Measurements from ENCODE around the gene SLC6A1.

The SLC6A1 gene

GRCh38 chr3:11071096-11071755, 78.7 kb downstream of the SLC6A1 start:
- Histone ChIP-seq H3K9me2 (ENCODE audit: low read depth, low read length) (no peaks in the 10 kb centered on the region), H3K9ac (ENCODE audit: low read length) (no peak overlapping the region), H3K9me3 (ENCODE audit: low read length) (no peaks in the 10 kb centered on the region), H4K20me1 (ENCODE audit: insufficient read depth, low read length) (no peaks in the 10 kb centered on the region), H3K36me3 (ENCODE audit: insufficient read depth, low read length) (no peaks in the 10 kb centered on the region), H2AFZ (ENCODE audit: low read length) (no peak overlapping the region), H3K4me1 (ENCODE audit: insufficient read depth, low read length, severe bottlenecking) (no peaks in the 10 kb centered on the region), H3K27ac (ENCODE audit: low read depth, low read length, poor library complexity, severe bottlenecking) (no peak overlapping the region), H3F3A (ENCODE audit: insufficient read depth, low read length) (no peaks in the 10 kb centered on the region), H3K27me3 (ENCODE audit: insufficient read depth, low read length) (0 out of 2 replicates have a peak, but pooled peaks cover 3% of the 10 kb centered on the region), H3K79me2 (ENCODE audit: insufficient read depth, low read length) (no peaks in the 10 kb centered on the region), H3K4me3 (ENCODE audit: low read depth, low read length, poor library complexity, severe bottlenecking) (no peak overlapping the region), H3K4me2 (ENCODE audit: low read length) (no peak overlapping the region)
- TF ChIP-seq, protein P1, sequence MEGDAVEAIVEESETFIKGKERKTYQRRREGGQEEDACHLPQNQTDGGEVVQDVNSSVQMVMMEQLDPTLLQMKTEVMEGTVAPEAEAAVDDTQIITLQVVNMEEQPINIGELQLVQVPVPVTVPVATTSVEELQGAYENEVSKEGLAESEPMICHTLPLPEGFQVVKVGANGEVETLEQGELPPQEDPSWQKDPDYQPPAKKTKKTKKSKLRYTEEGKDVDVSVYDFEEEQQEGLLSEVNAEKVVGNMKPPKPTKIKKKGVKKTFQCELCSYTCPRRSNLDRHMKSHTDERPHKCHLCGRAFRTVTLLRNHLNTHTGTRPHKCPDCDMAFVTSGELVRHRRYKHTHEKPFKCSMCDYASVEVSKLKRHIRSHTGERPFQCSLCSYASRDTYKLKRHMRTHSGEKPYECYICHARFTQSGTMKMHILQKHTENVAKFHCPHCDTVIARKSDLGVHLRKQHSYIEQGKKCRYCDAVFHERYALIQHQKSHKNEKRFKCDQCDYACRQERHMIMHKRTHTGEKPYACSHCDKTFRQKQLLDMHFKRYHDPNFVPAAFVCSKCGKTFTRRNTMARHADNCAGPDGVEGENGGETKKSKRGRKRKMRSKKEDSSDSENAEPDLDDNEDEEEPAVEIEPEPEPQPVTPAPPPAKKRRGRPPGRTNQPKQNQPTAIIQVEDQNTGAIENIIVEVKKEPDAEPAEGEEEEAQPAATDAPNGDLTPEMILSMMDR (IDR thresholded peaks at IDR 0.05; ENCODE audit: low read length): no peak
- TF ChIP-seq EZH2 (IDR thresholded peaks at IDR 0.05; ENCODE audit: borderline replicate concordance, low read length): no peak

- H3K27me3 ChIP-seq (ENCODE audit: insufficient read depth, low read length): 0 out of 2 replicates have a peak, but pooled peaks cover 3% of the 10 kb centered on the region
- no peaks in the 10 kb centered on the region for H3F3A ChIP-seq (ENCODE audit: insufficient read depth, low read length)
- H3K9me3 ChIP-seq (ENCODE audit: low read length): no peaks in the 10 kb centered on the region
- no peak for TF ChIP-seq EZH2 (IDR thresholded peaks at IDR 0.05; ENCODE audit: borderline replicate concordance, low read length)
- TF ChIP-seq, protein P1 (IDR thresholded peaks at IDR 0.05; ENCODE audit: low read length): no peak
- no peaks in the 10 kb centered on the region for H3K9me2 ChIP-seq (ENCODE audit: low read depth, low read length)
- H3K4me3 ChIP-seq (ENCODE audit: low read depth, low read length, poor library complexity, severe bottlenecking): no peak overlapping the region
- H3K79me2 ChIP-seq (ENCODE audit: insufficient read depth, low read length): no peaks in the 10 kb centered on the region
- H3K27ac ChIP-seq (ENCODE audit: low read depth, low read length, poor library complexity, severe bottlenecking): no peak overlapping the region
- H3K36me3 ChIP-seq (ENCODE audit: insufficient read depth, low read length): no peaks in the 10 kb centered on the region
- no peak overlapping the region for H2AFZ ChIP-seq (ENCODE audit: low read length)
- no peak overlapping the region for H3K4me2 ChIP-seq (ENCODE audit: low read length)
- H3K4me1 ChIP-seq (ENCODE audit: insufficient read depth, low read length, severe bottlenecking): no peaks in the 10 kb centered on the region
- H3K9ac ChIP-seq (ENCODE audit: low read length): no peak overlapping the region
- H4K20me1 ChIP-seq (ENCODE audit: insufficient read depth, low read length): no peaks in the 10 kb centered on the region
These were observed 80.1 kb downstream of the SLC6A1 start for GRCh38 chr3:11072631-11073030.

DNA sequence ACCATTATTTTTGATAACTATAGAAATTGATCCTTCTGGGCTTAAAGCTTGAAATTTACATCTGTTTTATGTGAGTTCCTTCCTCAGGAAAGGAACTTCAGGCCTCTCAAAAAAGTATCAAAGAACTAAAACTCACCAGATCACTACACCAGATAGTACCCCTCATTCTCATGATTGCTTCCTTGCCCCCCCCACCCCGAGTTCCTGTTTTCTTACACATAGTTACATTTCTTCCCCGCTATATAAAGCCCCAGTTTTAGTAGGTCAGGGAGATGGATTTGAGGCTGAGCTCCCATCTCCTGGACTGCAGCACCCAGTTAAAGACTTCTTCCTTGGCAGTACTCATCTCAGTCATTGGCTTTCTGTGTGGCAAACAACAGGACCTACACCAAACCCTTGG, 81.5 kb downstream of the SLC6A1 start:
- no peak for TF ChIP-seq EZH2 (IDR thresholded peaks at IDR 0.05; ENCODE audit: borderline replicate concordance, low read length)
- TF ChIP-seq, protein P1 (IDR thresholded peaks at IDR 0.05; ENCODE audit: low read length): no peak
- Histone ChIP-seq H3K27me3 (ENCODE audit: insufficient read depth, low read length) (0 out of 2 replicates have a peak, but pooled peaks cover 3% of the 10 kb centered on the region), H3K27ac (ENCODE audit: low read depth, low read length, poor library complexity, severe bottlenecking) (no peak overlapping the region), H3K9me2 (ENCODE audit: low read depth, low read length) (no peaks in the 10 kb centered on the region), H3K4me2 (ENCODE audit: low read length) (no peak overlapping the region), H3K79me2 (ENCODE audit: insufficient read depth, low read length) (no peaks in the 10 kb centered on the region), H3K36me3 (ENCODE audit: insufficient read depth, low read length) (no peaks in the 10 kb centered on the region), H4K20me1 (ENCODE audit: insufficient read depth, low read length) (no peaks in the 10 kb centered on the region), H2AFZ (ENCODE audit: low read length) (no peak overlapping the region), H3K9ac (ENCODE audit: low read length) (no peak overlapping the region), H3K4me3 (ENCODE audit: low read depth, low read length, poor library complexity, severe bottlenecking) (no peak overlapping the region), H3K9me3 (ENCODE audit: low read length) (no peaks in the 10 kb centered on the region), H3K4me1 (ENCODE audit: insufficient read depth, low read length, severe bottlenecking) (no peaks in the 10 kb centered on the region), H3F3A (ENCODE audit: insufficient read depth, low read length) (no peaks in the 10 kb centered on the region)

Measured in OCI-LY1 (cell line).